Memory B cell (primary cell): ENCODE data around the gene TOM1.
A peak's percentile ranks its signal among the peaks of the same experiment; 100 is the strongest.
"Not testable (repeated sequence)": the region's sequence is repeated elsewhere in the genome, so short reads cannot be mapped to it uniquely, and the experiment has no call there.

Source experiments
- ATAC-seq: fragments of 150-1000 bp; cut with Tn5 transposase; 2 replicates; pipeline ENCODE4 v1.10.0; 2021; ENCODE audit warnings: low read depth, mild to moderate bottlenecking, moderate library complexity
- DNase-seq, 2 donors: peaks; one replicate each; pipeline ENCODE4 v3.0.0; 2022; ENCODE audit warnings: low spot score in 2 of 2
- H3K27ac Mint-ChIP-seq: one replicate; pipeline ENCODE4 v1.8.0; 2022; ENCODE audit warnings: mild to moderate bottlenecking, moderate library complexity, mixed read lengths
- H3K27me3 Mint-ChIP-seq: one replicate; pipeline ENCODE4 v1.8.0; 2022; ENCODE audit warnings: mixed read lengths
- H3K36me3 Mint-ChIP-seq: one replicate; pipeline ENCODE4 v1.8.0; 2022; ENCODE audit warnings: mild to moderate bottlenecking, mixed read lengths
- H3K4me1 Mint-ChIP-seq: one replicate; pipeline ENCODE4 v1.8.0; 2022; ENCODE audit warnings: mixed read lengths
- H3K4me3 Mint-ChIP-seq: one replicate; pipeline ENCODE4 v1.8.0; 2022; ENCODE audit warnings: mild to moderate bottlenecking, moderate library complexity, mixed read lengths
- H3K9me3 Mint-ChIP-seq: one replicate; pipeline ENCODE4 v1.8.0; 2022; ENCODE audit warnings: mixed read lengths

Gene TOM1

DNA sequence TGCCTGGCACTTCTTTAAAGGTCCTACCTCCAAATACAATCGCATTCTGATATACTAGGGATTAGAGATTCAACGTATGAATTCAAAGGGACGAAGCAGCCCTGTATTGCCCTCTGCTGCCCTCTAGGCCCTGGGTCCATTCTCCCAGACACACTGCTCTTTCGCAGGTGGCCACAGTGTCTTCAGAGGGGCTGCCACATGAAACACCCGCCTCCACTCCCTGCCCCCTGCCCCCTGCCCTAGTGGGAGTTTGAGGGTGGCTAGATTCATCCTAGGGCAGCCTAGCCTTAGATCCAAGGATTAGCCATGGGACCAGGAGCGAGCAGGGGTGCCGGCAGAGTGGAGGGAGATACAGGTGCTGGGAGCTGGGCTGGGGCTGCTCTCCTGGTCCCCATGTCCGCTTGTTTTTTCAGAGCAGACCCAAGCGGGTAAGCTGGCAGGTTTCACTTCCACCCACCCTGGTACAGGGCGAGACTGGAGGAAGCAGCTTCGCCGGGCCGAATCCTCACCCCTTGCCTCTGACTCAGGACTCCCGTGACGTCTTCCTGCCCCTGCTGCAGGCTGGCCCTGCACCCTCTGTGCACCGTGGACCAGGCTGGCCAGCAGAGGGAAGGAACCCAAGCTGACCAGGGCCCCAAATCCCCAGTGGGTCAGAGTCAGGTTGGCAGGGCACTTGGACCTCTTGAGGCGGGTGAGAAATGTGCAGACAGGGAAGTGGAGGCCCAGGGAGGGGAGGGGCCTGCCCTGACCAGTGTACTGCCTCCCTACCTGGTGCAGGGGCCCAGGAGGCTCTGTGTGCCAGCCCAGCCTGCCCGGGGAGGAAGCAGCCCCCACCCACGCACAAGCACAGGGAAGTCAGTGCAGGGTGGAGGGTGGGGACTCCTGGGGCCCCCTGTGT is 52.8 kb downstream of the TOM1 start:
- ATAC-seq (peak; percentile 74), DNase-seq (peak; percentile 77 to 78)
- Mint-ChIP-seq H3K4me1 (peaks cover 40% of the 10 kb centered on the region), H3K9me3 (peaks cover 1% of the 10 kb centered on the region), H3K4me3 (peak overlapping the region; percentile 79), H3K36me3 (no peaks in the 10 kb centered on the region), H3K27ac (peak overlapping the region; percentile 95), H3K27me3 (no peaks in the 10 kb centered on the region)

DNA sequence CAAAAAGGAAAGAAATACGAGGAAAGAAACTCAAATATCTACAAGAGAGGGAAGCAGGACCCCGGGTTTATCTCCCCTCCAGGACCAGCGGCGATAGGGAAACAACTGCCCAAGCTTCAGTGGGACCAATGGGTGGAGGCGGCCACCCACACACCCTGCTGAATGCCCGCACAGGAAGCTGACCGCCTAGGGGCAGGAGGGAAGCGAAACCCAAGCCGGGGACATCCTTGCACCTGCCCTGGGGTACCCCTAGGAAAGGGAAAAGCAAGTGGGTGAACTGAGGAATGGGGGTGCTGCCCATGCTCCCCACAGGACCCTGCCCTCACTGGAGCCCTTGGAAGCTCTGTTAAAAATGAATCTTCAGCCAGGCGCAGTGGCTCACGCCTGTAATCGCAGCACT is 53.6 kb downstream of the TOM1 start:
- Mint-ChIP-seq H3K27me3 (no peaks in the 10 kb centered on the region), H3K4me1 (peaks cover 40% of the 10 kb centered on the region), H3K4me3 (peak overlapping the region; percentile 79), H3K9me3 (peaks cover 1% of the 10 kb centered on the region), H3K36me3 (no peaks in the 10 kb centered on the region), H3K27ac (peak overlapping the region; percentile 95)
- DNase-seq: no peak
- no peak for ATAC-seq

DNA sequence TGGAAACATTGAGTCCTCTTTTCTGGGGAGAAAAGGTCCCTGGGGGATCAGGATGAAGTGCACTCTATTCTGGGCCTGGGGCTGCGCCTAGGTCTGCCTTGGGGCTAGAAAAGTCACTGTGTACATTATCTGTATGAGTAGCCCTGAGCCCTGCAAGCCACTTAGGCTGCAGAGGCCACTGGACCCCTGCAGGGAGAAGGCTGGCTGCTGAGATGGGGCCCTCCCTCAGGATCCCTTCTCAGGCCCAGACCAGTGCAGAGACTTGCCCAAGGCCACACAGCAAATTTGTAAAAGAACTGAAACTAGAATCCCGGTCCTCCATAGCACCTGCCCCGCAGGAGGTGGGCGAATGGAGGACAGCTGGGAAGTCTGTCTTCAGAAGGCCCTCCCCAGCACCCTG is 54.4 kb downstream of the TOM1 start:
- no peak overlapping the region for H3K4me3 Mint-ChIP-seq
- ATAC-seq (no peak), DNase-seq (no peak)
- peak overlapping the region; percentile 95 for H3K27ac Mint-ChIP-seq
- H3K36me3 Mint-ChIP-seq: no peaks in the 10 kb centered on the region
- no peaks in the 10 kb centered on the region for H3K27me3 Mint-ChIP-seq
- H3K9me3 Mint-ChIP-seq: peaks cover 1% of the 10 kb centered on the region
- peaks cover 40% of the 10 kb centered on the region for H3K4me1 Mint-ChIP-seq

DNA sequence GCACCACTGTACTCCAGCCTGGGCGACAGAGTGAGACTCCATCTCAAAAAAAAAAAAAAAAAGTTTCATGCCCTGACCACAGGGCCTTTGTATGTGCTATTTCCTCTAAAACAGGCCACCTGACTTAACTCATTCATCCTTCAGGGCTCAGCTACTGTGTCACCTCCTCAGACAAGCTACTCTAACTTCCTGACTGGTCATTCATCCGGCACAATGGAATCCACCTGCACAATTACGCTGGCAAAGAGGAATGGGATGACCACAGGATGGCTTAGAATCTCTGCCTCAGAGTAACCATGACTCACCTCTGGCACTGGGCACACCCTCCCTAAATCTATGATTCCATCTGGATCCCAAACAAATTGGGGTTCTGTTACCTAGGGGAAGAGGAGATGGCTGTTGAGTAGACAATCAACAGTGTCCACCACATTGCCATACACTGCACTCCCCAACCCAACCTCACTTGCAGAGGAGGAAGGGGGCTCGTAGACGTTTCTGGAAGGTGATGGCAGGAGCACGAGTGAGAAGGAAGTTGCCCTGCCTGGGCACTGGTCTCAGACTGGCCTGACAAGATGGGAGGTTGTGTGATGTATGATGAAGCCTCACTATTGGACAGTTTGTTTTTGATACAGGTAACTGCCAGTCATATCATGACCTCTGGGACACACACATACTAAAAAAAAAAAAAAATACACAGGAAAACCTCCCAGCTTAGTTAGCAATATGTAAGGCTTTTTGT is 58.4 kb downstream of the TOM1 start:
- H3K4me1 Mint-ChIP-seq: peaks cover 24% of the 10 kb centered on the region
- peaks cover 1% of the 10 kb centered on the region for H3K9me3 Mint-ChIP-seq
- ATAC-seq (no peak), DNase-seq (no peak)
- no peaks in the 10 kb centered on the region for H3K36me3 Mint-ChIP-seq
- H3K27me3 Mint-ChIP-seq: no peaks in the 10 kb centered on the region
- H3K4me3 Mint-ChIP-seq: no peak overlapping the region
- H3K27ac Mint-ChIP-seq: no peak overlapping the region

DNA sequence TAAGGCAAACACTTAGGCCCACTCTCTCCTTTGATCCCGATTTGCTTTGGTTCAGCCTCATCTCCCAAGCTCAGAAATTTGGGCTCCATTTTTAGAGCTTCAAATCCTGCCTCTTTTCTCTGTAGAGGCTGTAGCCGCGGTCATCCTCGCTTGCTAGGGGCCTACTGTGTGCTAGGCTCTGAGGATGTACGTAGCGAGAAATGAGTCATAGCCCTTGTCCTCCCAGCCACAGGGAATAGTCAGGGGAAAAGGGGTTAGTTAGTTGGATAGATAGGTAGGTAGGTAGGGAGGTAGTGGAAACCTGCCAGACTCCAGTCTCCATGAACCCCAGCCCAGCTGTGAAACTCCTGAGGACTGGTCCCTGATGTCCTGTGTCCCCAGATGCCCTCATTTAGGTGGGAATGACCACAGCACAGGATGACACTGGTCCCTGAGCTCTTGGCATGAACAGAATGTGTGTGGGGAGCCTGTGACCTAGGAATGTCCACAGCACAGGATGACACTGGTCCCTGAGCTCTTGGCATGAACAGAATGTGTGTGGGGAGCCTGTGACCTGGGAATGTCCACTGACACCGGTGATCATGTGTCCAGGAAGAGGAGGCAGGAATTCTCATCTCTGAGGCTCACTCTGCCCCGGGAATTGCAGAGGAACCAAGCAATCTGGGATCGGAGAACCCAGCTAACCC is 59.8 kb downstream of the TOM1 start:
- H3K4me1 Mint-ChIP-seq: peaks cover 21% of the 10 kb centered on the region
- no peaks in the 10 kb centered on the region for H3K27me3 Mint-ChIP-seq
- peaks cover 1% of the 10 kb centered on the region for H3K9me3 Mint-ChIP-seq
- peak overlapping the region; percentile 17 for H3K27ac Mint-ChIP-seq
- no peaks in the 10 kb centered on the region for H3K36me3 Mint-ChIP-seq
- DNase-seq (no peak), ATAC-seq (no peak)
- no peak overlapping the region for H3K4me3 Mint-ChIP-seq

DNA sequence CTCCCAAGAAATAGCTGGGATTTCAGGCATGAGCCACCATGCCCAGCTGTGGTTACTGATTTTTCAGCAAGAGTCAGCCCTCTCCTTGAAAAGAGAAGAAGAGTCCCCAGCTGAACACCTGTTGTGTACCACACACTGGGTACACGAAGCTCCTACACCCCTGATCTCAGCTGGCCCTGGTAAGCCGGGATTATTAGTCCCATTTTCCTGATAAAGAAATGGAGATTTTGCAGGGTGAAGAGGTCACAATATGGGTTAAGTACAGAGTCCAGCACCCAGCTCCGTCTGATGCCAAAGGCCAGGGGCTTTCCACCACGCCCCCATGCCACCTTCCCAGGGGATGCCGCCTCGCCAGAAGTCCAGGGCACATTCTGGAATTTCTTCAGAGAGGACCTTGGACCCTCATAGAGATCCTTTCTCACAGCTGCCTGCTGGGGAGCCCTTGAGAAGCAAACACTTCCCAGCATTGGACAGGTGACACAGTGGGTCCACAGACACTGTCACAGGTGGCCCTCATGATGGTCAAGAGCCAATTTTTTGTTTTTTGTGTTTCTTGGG is 61.4 kb downstream of the TOM1 start:
- Mint-ChIP-seq H3K4me1 (peaks cover 16% of the 10 kb centered on the region), H3K27ac (no peak overlapping the region)
- DNase-seq: no peak

DNA sequence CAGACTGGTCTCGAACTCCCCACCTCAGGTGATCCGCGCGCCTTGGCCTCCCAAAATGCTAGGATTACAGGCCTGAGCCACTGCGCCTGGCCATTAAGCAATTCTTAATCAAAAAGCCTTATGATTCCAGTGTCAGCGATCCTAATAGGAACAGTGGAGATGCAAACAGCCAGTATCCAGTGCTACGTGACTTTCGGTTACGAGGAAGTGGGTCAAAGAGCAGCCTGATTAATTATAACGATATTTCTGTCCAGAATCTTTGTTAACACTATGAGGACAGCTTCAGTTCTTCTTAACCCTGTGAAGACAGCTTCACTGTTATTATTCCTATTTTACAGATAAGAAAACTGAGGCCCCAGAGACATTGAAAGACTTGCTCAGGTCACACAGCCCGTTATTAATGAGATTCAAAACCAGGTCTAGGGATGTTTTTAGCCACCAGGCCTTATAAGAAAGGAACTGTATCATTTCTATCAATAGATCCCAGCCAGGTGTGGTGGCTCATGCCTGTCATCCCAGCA is 63.9 kb downstream of the TOM1 start:
- Mint-ChIP-seq H3K9me3 (no peaks in the 10 kb centered on the region), H3K36me3 (no peaks in the 10 kb centered on the region), H3K27me3 (no peaks in the 10 kb centered on the region)

More for the DNA sequence above, 61.4 kb downstream of the TOM1 start:
- no peak for ATAC-seq
- Mint-ChIP-seq H3K9me3 (no peaks in the 10 kb centered on the region), H3K27me3 (no peaks in the 10 kb centered on the region), H3K4me3 (no peak overlapping the region), H3K36me3 (no peaks in the 10 kb centered on the region)

DNA sequence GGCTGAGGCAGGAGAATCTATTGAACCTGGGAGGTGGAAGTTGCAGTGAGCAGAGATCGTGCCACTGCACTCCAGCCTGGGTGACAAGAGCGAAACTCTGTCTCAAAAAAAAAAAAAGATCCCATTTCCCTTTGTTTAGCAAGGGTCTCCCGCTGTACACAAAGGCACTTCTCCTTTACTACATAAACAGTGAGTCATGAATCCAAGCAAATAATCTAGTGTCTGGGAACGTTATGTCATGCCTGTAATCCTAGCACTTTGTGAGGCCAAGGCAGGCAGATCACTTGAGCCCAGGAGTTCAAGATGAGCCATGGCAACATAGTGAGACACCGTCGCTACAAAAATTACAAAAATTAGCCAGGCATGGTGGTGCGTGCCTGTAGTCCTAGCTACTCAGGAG is 64.5 kb downstream of the TOM1 start:
- peaks cover 19% of the 10 kb centered on the region for H3K4me1 Mint-ChIP-seq
- H3K9me3 Mint-ChIP-seq, H3K27ac Mint-ChIP-seq, ATAC-seq, H3K27me3 Mint-ChIP-seq, H3K36me3 Mint-ChIP-seq, H3K4me3 Mint-ChIP-seq, DNase-seq: not testable (repeated sequence)

More for the DNA sequence above, 63.9 kb downstream of the TOM1 start:
- Mint-ChIP-seq H3K4me3 (no peak overlapping the region), H3K4me1 (peaks cover 17% of the 10 kb centered on the region), H3K27ac (no peak overlapping the region)
- DNase-seq: no peak
- no peak for ATAC-seq

DNA sequence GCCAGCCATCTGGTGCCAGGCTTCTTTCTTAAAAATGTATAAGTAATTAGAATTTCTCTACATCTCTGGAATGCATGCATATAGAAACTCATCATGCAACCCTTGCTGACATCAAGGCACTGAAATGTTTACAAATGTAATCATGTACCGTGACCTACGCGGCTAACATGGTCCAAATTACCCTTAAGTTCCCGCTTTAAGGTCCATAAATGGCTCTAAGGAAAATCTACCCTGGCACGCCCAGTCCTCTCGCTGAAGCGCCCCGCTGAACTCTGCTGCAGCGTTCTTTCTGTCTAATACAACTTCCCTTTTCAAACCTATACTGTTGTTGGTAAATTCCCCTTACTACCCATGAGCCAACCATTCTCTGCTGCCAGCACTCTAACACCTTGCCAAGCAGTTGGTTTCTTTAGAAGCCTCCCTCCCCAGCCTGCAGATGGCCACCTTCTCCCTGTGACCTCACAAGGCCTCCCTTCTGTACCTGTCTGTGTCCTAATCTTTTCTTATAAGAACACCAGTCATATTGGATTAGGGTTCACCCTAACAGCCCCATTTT is 67.7 kb downstream of the TOM1 start:
- DNase-seq: peak; percentile 59 to 74
- H3K27me3 Mint-ChIP-seq: no peaks in the 10 kb centered on the region
- H3K9me3 Mint-ChIP-seq: no peaks in the 10 kb centered on the region
- no peak overlapping the region for H3K4me3 Mint-ChIP-seq
- ATAC-seq: peak; percentile 90
- peak overlapping the region; percentile 22 for H3K27ac Mint-ChIP-seq
- no peaks in the 10 kb centered on the region for H3K36me3 Mint-ChIP-seq
- peaks cover 17% of the 10 kb centered on the region for H3K4me1 Mint-ChIP-seq

DNA sequence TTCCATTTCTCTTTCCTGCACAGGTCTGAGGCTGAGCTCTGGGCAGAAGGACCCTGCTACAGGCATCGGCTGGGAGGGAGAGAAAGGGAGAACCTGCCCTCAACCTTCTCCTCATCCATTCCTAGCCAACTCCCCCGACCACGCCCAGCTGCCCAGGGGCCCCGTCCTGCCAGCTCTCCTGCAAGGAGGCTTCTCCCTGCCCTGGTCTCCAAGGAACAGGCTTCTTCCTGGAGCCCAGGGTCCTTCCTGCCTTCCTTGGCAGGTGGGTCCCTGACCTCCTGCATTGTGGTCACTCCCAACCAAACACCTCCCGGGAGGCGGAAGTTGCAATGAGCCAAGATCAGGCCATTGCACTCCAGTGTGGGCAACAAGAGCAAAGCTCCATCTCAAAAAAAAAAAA is 68.7 kb downstream of the TOM1 start:
- Mint-ChIP-seq H3K36me3 (no peaks in the 10 kb centered on the region), H3K4me3 (no peak overlapping the region), H3K9me3 (no peaks in the 10 kb centered on the region), H3K27ac (no peak overlapping the region), H3K27me3 (no peaks in the 10 kb centered on the region), H3K4me1 (peaks cover 17% of the 10 kb centered on the region)
- DNase-seq (no peak), ATAC-seq (no peak)

DNA sequence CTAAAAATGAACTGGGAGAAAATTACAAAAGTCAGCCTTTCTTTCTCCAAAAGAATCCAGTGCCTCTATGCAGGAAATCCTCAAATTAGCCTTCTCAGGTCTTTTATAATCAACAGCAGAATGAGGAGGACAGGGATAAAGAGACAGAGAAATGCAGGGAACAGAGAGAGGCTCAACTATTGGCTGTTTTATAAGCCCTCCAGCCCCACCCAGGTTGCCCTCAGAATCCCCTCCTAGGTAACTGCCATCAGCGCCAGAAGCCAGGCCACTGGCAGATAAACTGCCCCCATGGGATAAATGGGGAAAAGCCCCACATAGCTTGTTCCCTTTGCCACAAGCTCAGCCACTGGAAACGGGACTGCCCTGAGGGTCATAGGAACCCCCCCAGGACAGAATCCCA is 70.3 kb downstream of the TOM1 start:
- no peak for DNase-seq
- no peaks in the 10 kb centered on the region for H3K27me3 Mint-ChIP-seq
- no peak for ATAC-seq
- H3K27ac Mint-ChIP-seq: no peak overlapping the region
- no peaks in the 10 kb centered on the region for H3K9me3 Mint-ChIP-seq
- no peaks in the 10 kb centered on the region for H3K36me3 Mint-ChIP-seq
- H3K4me1 Mint-ChIP-seq: peaks cover 17% of the 10 kb centered on the region
- H3K4me3 Mint-ChIP-seq: no peak overlapping the region

DNA sequence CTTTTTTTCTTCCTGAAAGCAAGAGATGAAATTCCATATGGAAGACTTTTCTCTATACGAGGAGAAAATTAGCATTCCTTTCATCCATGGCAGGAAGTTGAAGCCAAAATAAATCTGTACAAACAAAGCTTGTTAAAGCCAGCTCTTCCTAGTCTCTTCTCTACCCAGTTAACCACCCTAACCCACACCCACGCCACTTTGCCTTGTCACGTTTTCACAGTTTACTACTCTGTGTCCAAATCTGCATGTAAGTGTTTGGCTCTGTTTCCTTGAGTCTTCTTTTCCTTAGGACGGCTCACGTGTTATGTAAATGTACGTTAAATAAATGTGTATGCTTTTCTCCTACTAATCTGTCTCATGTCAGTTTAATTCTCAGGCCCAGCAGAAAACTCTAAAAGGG is 74.1 kb downstream of the TOM1 start:
- peaks cover 28% of the 10 kb centered on the region for H3K4me1 Mint-ChIP-seq
- H3K36me3 Mint-ChIP-seq: no peaks in the 10 kb centered on the region
- DNase-seq (no peak), ATAC-seq (no peak)
- H3K27ac Mint-ChIP-seq: no peak overlapping the region
- H3K27me3 Mint-ChIP-seq: no peaks in the 10 kb centered on the region
- no peak overlapping the region for H3K4me3 Mint-ChIP-seq
- H3K9me3 Mint-ChIP-seq: no peaks in the 10 kb centered on the region

DNA sequence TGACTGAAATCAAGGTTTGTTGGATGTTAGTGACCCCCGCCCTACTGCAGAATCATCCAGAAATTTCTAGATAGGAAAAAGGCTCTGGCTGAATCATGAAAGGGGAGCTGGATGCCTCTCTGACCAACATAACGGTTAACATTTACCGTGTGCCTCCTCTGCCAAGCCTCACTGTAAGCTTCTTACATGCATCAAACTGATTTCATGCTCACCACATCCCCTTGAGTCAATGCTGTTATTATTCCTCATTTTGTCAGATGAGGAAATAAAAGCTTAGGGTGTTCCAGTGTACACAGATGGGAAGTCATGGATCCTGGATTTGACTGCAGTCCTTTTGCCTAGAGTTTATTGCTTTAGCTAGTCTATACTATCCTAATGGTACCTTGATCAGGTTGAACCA is 75.3 kb downstream of the TOM1 start:
- no peak for DNase-seq
- H3K36me3 Mint-ChIP-seq: no peaks in the 10 kb centered on the region
- H3K27ac Mint-ChIP-seq: no peak overlapping the region
- H3K27me3 Mint-ChIP-seq: no peaks in the 10 kb centered on the region
- H3K9me3 Mint-ChIP-seq: no peaks in the 10 kb centered on the region
- no peak for ATAC-seq
- peaks cover 27% of the 10 kb centered on the region for H3K4me1 Mint-ChIP-seq
- no peak overlapping the region for H3K4me3 Mint-ChIP-seq
